GM15510 (cell line): ENCODE data around the gene OSBPL8.

Source experiments
- POLR2A ChIP-seq: IDR thresholded peaks from 3 replicates; pipeline ENCODE4 v1.6.1; 2011; ENCODE audit warnings: borderline replicate concordance; ENCODE audit not compliant: insufficient read length; ENCODE audit errors: extremely low read depth

The OSBPL8 gene

GRCh38 chr12:76340680-76341435, 218.7 kb downstream of the OSBPL8 start:
- no peak for TF ChIP-seq POLR2A

GRCh38 chr12:76337583-76337982, 222.0 kb downstream of the OSBPL8 start:
- no peak for TF ChIP-seq POLR2A

GRCh38 chr12:76332606-76333005, 227.0 kb downstream of the OSBPL8 start:
- no peak for TF ChIP-seq POLR2A

GRCh38 chr12:76329606-76330005, 230.0 kb downstream of the OSBPL8 start:
- TF ChIP-seq POLR2A: no peak

- no peak for TF ChIP-seq POLR2A
Observed at GRCh38 chr12:76329159-76329558, 230.4 kb downstream of the OSBPL8 start.

- no peak for TF ChIP-seq POLR2A
Observed at GRCh38 chr12:76318773-76319594, 240.6 kb downstream of the OSBPL8 start.

GRCh38 chr12:76317976-76318375, 241.6 kb downstream of the OSBPL8 start:
- TF ChIP-seq POLR2A: no peak

GRCh38 chr12:76316468-76316867, 243.1 kb downstream of the OSBPL8 start:
- TF ChIP-seq POLR2A: no peak

- no peak for TF ChIP-seq POLR2A
Observed at GRCh38 chr12:76313299-76313698, 246.3 kb downstream of the OSBPL8 start.

- TF ChIP-seq POLR2A: no peak
Observed at GRCh38 chr12:76312315-76312714, 247.3 kb downstream of the OSBPL8 start.

- TF ChIP-seq POLR2A: no peak
Observed at GRCh38 chr12:76311796-76312195, 247.8 kb downstream of the OSBPL8 start.

- no peak for TF ChIP-seq POLR2A
Observed at GRCh38 chr12:76310110-76310509, 249.5 kb downstream of the OSBPL8 start.

- no peak for TF ChIP-seq POLR2A
Observed at GRCh38 chr12:76308866-76309265, 250.7 kb downstream of the OSBPL8 start.

- no peak for TF ChIP-seq POLR2A
Observed at GRCh38 chr12:76307083-76307482, 252.5 kb downstream of the OSBPL8 start.

GRCh38 chr12:76303989-76304460, 255.5 kb downstream of the OSBPL8 start:
- no peak for TF ChIP-seq POLR2A

GRCh38 chr12:76303365-76303764, 256.2 kb downstream of the OSBPL8 start:
- TF ChIP-seq POLR2A: no peak
